Activated CD4-positive, CD25-positive, alpha-beta regulatory T cell treated with anti-CD3 and anti-CD28 coated beads, Interleukin-2, amount 50 U/mL, for 24 hours (primary cell): ENCODE results near the gene MAN1A2.
"Not testable (repeated sequence)": the region's sequence is repeated elsewhere in the genome, so short reads cannot be mapped to it uniquely, and the experiment has no call there.

Experiments used
- ATAC-seq, 2 donors: fragments of 150-1000 bp; cut with Tn5 transposase; one replicate each; pipeline ENCODE4 v1.10.0; 2021; ENCODE audit warnings: mild to moderate bottlenecking in 1 of 2, moderate library complexity in 1 of 2

MAN1A2 gene

GRCh38 chr1:117367046-117368025 lies at the start of gene MAN1A2:
MAN1A2 (plus strand) TSS chr1:117367449; CDS start chr1:117368184, 735 bp downstream.
- ATAC-seq: peak; percentile 67 to 79

GRCh38 chr1:117318011-117318410 lies 49.2 kb upstream of the MAN1A2 start:
- ATAC-seq: no peak

GRCh38 chr1:117318426-117318825 lies 48.8 kb upstream of the MAN1A2 start:
- no peak for ATAC-seq

GRCh38 chr1:117320515-117320914 lies 46.7 kb upstream of the MAN1A2 start:
- ATAC-seq: no peak

- no peak for ATAC-seq
Observed at GRCh38 chr1:117321680-117322609, 45.3 kb upstream of the MAN1A2 start.

GRCh38 chr1:117324357-117324756 lies 42.9 kb upstream of the MAN1A2 start:
- ATAC-seq: no peak

- not testable (repeated sequence) for ATAC-seq
Observed at GRCh38 chr1:117326035-117326434, 41.2 kb upstream of the MAN1A2 start.

- no peak for ATAC-seq
Observed at GRCh38 chr1:117327011-117327410, 40.2 kb upstream of the MAN1A2 start.

- no peak for ATAC-seq
Observed at GRCh38 chr1:117335376-117336086, 31.7 kb upstream of the MAN1A2 start.

GRCh38 chr1:117336088-117336817 lies 31.0 kb upstream of the MAN1A2 start:
- ATAC-seq: no peak

GRCh38 chr1:117339866-117340700 lies 27.2 kb upstream of the MAN1A2 start:
- peak; percentile 21 to 64 for ATAC-seq

GRCh38 chr1:117341123-117341522 lies 26.1 kb upstream of the MAN1A2 start:
- ATAC-seq: no peak

- ATAC-seq: no peak
Observed at GRCh38 chr1:117342397-117342796, 24.9 kb upstream of the MAN1A2 start.

- ATAC-seq: peak; percentile 84 to 90
Observed at GRCh38 chr1:117346206-117346928, 20.9 kb upstream of the MAN1A2 start.

- ATAC-seq: no peak
Observed at GRCh38 chr1:117347907-117348306, 19.3 kb upstream of the MAN1A2 start.

GRCh38 chr1:117352695-117353094 lies 14.6 kb upstream of the MAN1A2 start:
- not testable (repeated sequence) for ATAC-seq

- not testable (repeated sequence) for ATAC-seq
Observed at GRCh38 chr1:117357833-117358603, 9.2 kb upstream of the MAN1A2 start.

- not testable (repeated sequence) for ATAC-seq
Observed at GRCh38 chr1:117358604-117358887, 8.7 kb upstream of the MAN1A2 start.

- ATAC-seq: no peak
Observed at GRCh38 chr1:117359561-117360289, 7.5 kb upstream of the MAN1A2 start.
